ENCODE results near the gene NARS2.

The NARS2 gene

DNA sequence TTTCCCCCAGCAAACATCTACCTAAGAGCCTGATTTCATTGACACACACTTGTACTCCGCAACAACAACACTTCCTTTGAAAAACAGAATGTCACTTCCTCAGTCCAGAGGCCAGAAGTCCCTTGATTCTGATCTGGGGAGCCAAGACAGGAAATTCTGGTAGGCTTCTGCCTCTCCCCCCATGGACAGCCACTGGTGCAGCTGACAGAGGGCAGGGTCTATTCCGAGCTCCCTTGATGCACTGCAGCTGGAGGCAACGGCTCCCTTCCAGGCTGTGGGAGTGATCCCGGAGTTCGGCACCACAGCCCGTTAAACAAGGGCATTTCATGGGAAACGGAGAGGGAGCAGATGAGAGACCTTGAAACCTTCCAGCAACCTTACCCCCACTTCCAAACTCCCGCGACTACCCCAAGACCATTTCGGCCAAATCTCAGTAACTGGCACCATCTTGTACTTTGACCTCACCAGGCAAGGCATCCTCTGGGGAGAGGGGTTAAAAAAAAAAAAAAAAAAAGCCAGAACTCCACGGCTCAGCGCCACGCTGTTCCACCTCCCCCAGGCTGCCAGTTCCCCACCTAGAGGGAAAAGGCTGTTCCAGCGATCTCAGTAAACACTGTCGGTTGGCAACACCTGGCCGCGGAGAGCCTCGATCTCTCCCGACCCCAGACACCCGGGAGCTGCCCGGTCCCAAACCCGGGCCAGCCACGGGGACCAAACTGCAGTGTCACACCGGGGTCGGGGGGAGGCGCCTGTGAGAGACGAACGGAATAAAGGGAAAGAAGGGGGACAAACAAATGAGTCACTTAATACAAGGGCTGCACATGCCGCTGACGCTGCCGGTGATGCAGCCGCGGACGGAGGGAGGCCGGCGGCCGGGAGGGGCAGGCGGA lies 158.1 kb downstream of the NARS2 start:
- peak; percentile 37 to 53 for DNase-seq (ENCODE audit: low read depth in 2 of 2)

DNA sequence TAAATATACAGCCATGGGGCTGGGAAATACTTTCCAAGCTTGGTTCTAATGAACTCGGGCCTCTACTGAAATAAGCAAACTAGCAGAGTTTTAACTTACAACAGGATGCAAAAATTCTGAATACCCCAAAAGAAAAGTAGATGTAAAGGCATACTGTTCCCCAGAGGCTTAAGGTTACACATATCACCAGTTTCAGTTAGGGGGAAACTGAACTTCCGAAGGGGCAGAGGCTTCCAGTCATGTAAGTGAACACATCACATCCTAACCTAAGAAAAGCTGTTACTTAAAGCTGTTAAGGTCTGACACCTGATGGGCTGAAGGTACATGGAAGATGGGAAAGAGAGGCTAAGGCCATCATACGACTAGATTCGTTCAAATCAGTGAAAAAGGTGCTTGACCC lies 159.3 kb downstream of the NARS2 start:
- no peak for DNase-seq (ENCODE audit: low read depth in 2 of 2)

DNA sequence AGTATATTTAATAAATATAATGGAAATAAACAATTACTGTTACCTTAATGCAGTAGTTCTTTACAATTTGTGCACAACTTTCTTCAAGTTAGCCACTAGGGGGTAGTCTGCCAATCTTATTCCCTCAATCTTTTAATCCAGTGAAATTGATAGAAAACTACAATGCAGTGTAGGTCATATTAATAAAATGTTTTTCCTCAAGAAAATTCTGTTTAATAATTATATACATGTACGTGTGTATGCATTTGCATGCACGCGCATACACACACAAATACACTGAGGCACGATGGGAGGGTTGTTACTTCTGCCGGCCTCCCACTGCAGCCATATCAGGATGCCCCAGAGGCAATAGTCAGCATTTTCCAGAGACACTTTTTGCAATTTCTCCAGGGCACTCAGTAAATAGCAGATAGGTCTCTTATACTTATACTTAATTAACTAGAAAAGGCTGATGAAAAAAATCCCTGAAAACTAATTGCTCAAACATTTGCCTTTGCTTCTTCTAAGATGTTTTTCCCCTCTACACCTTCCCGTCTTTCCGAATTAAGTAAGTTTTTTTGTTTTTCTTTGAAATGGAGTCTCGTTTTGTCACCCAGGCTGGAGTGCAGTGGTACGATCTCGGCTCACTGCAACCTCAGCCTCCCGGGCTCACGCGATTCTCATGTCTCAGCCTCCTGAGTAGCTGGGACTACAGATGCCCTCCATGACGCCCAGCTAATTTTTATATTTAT lies 160.2 kb downstream of the NARS2 start:
- DNase-seq (ENCODE audit: low read depth in 2 of 2) = no peak

DNA sequence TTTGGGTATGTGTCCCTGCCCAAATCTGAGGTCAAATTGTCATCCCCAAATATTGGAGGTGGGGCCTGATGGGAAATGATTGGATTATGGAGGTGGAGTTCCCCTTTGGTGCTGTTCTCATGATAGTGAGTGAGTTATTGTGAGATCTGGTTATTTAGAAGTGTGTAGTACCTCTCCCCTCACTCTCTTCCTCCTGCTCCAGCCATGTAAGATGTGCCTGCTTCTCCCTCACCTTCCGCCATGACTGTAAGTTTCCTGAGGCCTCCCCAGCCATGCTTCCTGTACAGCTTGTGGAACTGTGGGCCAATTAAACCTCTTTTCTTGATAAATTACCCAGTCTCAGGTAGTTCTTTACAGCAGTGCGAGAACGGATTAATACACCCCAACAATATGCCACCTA lies 166.0 kb downstream of the NARS2 start:
- no peak for DNase-seq (ENCODE audit: low read depth in 2 of 2)

DNA sequence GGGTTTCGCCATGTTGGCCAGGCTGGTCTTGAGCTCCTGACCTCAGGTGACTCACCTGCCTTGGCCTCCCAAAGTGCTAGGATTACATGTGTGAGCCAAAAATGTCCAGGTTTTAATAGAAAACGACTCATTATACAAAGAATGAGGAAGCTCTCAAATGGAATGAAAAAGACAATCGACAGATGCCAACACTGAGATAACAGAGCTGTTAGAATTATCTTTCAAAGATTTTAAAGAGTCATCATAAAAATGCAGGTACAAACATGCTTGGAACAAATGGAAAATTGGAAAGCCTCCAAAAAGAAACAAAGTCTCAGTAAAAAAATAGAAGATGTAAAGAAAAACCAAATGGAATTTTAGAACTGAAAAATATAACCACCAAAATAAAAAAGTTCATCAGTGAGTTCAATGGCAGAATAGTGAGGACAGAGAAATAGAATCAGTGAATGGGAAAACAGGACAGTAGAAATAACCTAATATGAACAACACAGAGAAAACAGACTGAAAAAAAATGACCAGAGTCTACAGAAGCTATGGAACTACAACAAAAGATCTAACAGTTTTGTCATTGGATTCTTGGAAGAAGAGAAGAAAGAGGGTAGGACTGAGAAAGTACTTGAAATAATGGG lies 168.0 kb downstream of the NARS2 start:
- no peak for DNase-seq (ENCODE audit: low read depth in 2 of 2)

DNA sequence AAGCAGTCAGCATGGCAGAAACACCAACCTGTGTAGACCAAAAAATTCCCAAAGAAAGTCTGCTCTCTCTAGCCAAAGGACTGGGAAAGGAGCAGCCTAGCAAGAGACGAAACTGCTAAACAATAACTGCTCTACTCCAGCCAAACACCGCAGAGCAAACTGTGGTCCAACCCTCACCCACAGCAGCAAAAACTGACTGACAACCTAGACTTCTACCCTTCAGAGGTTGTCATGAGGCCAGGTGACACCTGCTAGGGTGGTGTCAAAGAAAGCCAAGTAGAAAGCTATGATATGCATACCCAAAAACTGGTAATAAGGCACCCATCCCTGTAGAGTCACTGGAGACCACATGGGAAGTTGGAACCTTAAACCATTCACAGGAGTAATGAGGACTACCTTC lies 168.9 kb downstream of the NARS2 start:
- DNase-seq (ENCODE audit: low read depth in 2 of 2) = no peak

DNA sequence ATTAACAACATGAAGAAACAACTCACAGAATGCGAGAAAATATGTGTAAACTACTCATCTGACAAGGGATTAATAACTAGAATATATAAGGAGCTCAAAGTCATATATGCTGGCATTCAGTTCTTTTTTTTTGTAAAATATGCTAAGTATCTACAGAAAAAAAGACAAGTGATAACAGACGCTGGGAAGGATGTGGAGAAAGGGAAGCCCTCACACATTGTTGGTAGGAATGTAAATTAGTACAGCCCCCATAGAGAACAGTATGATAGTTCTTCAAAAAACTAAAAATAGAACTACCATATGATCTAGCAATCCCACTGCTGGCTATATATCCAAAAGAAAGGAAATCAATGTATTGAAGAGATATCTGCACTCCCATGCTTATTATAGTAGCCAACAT lies 170.9 kb downstream of the NARS2 start:
- DNase-seq (ENCODE audit: low read depth in 2 of 2) = no peak

DNA sequence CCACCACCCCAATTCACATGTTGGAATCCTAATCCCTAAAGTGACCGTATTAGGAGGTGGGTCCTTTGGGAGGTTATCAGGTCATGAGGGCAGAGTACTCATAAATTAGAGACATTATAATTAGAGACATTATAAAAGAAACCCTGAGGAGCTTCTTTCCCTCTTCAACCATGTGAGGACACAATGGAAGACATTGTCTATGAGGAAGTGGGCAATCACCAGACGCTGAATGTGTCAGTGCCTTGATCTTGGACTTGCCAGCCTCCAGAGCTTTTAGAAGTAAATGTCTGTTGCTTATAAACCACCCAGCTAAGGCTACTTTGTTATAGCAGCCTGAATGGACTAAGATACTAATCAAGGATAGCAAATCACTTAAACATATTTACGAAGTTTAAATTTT lies 171.8 kb downstream of the NARS2 start:
- no peak for DNase-seq (ENCODE audit: low read depth in 2 of 2)

DNA sequence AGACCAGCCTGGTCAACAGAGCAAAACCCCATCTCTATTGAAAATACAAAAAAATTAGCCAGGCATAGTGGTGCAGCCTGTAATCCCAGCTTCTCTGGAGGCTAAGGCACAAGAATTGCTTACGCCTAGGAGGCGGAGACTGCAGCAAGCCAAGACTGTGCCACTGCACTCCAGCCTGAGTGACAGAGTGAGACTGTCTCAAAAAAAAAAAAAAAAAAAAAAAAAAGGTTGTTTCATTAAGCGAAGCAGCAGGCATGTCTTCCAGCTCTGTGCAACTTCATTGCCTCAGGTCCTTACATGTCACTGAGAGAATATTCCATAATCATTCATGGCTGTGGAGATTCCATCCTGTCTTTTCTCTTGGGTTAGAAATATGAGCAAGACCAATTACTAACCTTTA lies 174.0 kb downstream of the NARS2 start:
- no peak for DNase-seq (ENCODE audit: low read depth in 2 of 2)

DNA sequence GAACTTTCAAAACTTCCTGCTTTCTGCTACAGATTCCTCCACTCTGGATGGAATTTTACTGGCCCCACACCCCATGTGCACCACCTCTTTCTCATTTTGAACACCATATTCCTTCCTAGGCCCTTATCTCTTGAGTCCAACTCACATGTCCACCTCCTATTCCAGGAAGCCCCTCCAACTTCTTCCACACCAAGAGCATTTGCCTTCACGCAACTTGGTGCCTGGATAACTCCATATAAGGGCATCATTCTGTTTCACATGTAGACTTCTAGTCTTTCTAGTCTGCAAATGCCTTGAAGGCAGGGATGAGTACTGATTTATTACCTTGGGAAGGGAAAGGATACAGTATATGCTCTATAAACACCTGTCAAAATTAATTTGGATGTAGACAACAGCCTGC lies 174.5 kb downstream of the NARS2 start:
- DNase-seq (ENCODE audit: low read depth in 2 of 2) = no peak

DNA sequence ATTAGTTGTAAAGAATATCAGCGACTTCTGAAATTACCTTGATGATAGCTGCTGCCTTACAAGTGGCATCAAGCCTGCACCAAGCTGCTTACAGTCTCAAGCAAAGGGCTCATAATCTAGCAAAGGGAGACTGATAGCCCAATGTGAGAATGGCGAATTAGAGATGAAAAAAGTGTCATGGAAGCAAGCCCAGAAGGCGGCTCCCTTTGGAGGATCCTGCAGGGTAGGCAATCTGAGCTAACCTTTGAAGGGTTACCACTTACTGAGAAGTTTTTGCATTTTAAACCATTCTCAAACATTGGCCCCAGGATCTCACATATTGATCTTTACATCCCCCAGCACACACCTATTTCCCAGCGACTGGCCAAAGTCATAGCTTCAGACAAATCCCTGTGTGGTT lies 175.5 kb downstream of the NARS2 start:
- DNase-seq (ENCODE audit: low read depth in 2 of 2) = no peak

DNA sequence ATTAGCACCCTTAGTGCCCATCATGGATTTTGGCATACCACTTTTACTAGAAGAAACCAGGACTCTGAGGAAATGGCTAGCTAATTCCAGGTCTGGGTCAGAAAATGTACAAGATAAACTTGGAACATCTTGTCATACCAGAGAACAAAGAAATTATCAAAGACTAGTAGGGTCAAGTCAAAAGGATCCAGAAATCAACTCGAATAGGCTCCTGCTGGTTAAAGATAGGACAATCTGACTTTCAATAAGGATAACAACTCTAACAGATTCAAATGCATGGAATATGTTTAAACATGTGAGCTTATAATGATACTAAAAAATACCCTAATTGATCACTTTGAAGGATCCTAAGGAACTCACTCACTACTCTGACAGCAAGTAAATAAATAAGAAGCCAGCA lies 175.9 kb downstream of the NARS2 start:
- DNase-seq (ENCODE audit: low read depth in 2 of 2) = no peak

DNA sequence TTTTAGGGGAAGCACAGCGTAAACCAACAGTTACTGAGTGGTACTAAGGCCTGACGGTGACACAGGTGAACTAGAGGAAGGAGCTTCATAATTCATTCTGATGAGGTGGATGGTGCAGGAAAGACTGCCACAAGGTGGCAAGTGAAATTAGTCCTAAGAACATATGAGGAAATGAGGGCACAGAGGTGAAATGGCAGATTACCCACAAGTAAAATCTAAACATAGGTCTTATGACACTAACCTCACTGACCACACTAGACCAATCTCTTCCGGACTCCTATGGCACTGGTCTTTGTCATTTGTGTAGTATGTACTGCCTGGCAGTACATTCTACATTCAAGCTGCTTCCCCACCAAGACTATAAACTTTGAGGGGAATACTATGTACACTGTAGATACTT lies 177.3 kb downstream of the NARS2 start:
- no peak for DNase-seq (ENCODE audit: low read depth in 2 of 2)

DNA sequence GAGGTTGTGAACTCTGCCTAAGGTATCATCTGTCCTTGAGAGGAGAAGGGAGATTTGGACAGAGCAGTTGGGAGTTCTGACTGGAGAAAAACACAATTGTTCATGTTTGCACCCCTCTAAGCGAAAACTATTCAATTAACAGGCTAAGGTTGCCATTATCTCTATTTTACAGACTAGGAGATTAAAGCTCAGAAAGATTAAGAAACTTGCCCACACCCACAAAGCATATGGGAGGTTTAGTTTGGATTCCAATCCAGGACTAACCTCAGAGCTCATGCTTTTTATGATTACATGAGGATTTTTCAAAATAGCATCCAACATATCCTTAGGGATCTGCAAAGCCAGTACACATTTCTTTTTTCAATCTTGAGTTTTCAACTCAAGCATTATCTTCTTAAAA lies 179.1 kb downstream of the NARS2 start:
- DNase-seq (ENCODE audit: low read depth in 2 of 2) = no peak

DNA sequence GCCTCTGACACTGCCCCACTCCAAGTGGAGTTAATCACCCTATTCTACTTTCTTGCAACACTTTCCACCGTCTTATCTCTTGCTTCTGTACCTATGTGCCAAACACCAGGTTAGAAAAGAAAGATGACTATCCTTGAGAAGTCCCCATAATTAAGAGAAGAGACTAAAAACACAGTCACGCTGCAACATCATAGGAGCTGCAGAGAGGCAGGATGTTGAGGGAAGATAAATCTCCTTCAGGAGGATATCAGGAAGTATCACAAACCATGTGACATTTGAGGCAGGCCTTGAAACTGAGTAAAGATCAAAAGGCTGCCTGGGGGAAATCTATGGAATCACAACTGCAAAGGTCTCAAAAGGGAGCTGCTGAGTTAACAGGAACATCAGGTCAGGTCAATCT lies 181.8 kb downstream of the NARS2 start:
- no peak for DNase-seq (ENCODE audit: low read depth in 2 of 2)

DNA sequence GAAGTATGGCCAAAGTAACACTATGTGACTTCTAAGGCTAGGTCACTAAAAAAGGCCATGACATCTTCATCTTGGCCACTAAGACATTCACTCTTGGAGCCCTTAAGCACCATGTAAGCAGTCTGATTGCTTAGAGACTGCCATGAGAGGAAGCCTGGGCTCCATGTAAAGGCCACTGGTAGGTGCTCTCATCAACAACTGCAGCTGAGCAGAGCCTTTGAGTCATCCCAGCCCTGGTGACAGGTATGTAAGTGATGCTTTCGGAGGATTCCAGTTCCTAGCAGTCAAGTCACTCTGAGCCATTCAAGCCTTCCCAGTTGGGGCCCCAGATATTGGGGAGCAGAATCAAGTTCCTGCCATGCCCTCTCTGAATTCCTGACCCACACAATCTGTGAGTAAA lies 183.2 kb downstream of the NARS2 start:
- DNase-seq (ENCODE audit: low read depth in 2 of 2) = no peak

DNA sequence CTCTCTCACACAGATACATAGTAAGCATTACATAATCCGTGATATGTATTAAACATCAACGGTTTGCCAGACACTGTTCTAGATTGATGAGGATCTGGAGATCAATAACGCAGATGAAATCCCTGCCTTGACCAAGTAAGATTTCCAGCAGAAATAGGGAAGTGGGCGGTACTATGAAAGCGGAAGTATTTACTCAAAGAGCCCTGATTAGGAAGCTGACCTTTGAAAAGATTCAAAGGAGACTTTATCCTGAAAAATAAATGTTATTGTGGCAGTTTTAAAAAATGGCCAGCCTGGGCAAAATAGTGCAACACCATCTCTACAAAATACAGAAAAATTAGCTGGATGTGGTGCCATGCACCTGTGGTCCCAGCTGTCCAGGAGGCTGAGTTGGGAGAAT lies 183.9 kb downstream of the NARS2 start:
- DNase-seq (ENCODE audit: low read depth in 2 of 2) = no peak

DNA sequence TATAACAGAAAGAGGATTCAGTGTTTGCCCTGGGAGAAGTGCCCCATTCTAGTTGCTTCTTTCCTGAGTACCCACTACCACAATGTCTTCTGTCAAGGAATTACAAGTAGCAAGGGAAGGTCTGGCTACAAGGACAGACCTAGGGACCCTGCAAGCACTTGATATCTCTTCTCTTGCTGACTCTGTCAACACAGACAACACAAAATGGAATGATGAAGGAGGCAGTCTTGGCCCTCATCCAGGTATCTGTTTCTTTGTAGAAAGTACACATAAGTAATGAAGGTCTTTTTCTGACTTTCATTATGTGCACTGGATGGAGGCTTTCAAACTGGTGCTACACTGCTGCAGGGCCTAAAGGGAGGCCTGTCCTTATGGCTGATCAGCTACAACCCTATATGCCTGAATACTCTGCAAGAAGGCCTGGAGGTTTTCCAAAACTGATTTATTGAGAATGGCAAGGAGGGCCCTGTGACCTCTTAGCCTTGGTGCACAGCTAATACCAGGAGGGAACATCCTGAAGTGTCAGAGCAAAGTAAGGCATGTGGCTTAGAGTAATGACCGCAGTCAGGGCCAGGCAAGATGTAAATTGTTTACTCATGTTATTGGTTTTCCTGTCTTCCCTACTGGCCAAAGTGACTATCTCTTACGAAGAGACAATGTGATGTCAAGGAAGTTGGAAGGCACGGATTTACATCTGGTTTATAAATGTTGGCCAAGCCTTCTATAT lies 188.3 kb downstream of the NARS2 start:
- DNase-seq (ENCODE audit: low read depth in 2 of 2) = no peak
